Measurements from ENCODE around the gene AJUBA. TPM values are rescaled to one million over a fixed set of nuclear protein-coding genes. Genes with fewer than 3 reads are reported as not detected.
A peak's percentile ranks its signal among the peaks of the same experiment; 100 is the strongest.

Gene AJUBA
- polyA plus RNA-seq, 1 experiment = 94.7 TPM

- Histone ChIP-seq H3K27me3 (ENCODE audit: control insufficient read depth, insufficient read depth, low read length) (no peaks in the 10 kb centered on the region), H3K36me3 (ENCODE audit: control insufficient read depth, insufficient read depth, low read length) (peaks cover 31% of the 10 kb centered on the region), H3K4me3 (ENCODE audit: low read depth, low read length) (no peak overlapping the region)
- POLR2A ChIA-PET = no interaction called here
- CTCF ChIA-PET = interaction anchor here (0.6 to 7.4 kb wide), 9 partner anchors 8 to 94 kb away, joined by 3 to 93 read pairs (median 10); partner anchors contain the start of genes AJUBA, CDH24 and PRMT5
- TF ChIP-seq CTCF (IDR thresholded peaks at IDR 0.05; ENCODE audit: insufficient read depth, low read depth, low read length) = no peak
- DNase-seq (ENCODE audit: low read depth) = no peak
These were observed 7.6 kb downstream of the AJUBA start for GRCh38 chr14:22974530-22975313.

- H3K4me3 ChIP-seq (ENCODE audit: low read depth, low read length) = no peak overlapping the region
- no peaks in the 10 kb centered on the region for H3K27me3 ChIP-seq (ENCODE audit: control insufficient read depth, insufficient read depth, low read length)
- CTCF ChIA-PET = interaction anchor here (0.7 to 7.4 kb wide), 22 partner anchors 9 to 125 kb away, joined by 3 to 93 read pairs (median 6); partner anchors contain the start of genes AJUBA, CDH24, HAUS4 and PRMT5
- POLR2A ChIA-PET = no interaction called here
- peaks cover 33% of the 10 kb centered on the region for H3K36me3 ChIP-seq (ENCODE audit: control insufficient read depth, insufficient read depth, low read length)
- no peak for DNase-seq (ENCODE audit: low read depth)
- TF ChIP-seq CTCF (IDR thresholded peaks at IDR 0.05; ENCODE audit: insufficient read depth, low read depth, low read length) = peak; percentile 65
These were observed 8.9 kb downstream of the AJUBA start for GRCh38 chr14:22973217-22974032.

GRCh38 chr14:22972313-22972930, 9.9 kb downstream of the AJUBA start:
- no peak for TF ChIP-seq CTCF (IDR thresholded peaks at IDR 0.05; ENCODE audit: insufficient read depth, low read depth, low read length)
- Histone ChIP-seq H3K36me3 (ENCODE audit: control insufficient read depth, insufficient read depth, low read length) (peaks cover 30% of the 10 kb centered on the region), H3K27me3 (ENCODE audit: control insufficient read depth, insufficient read depth, low read length) (no peaks in the 10 kb centered on the region), H3K4me3 (ENCODE audit: low read depth, low read length) (no peak overlapping the region)
- POLR2A ChIA-PET = no interaction called here
- CTCF ChIA-PET = interaction anchor here (0.8 to 7.4 kb wide), 19 partner anchors 10 to 126 kb away, joined by 3 to 93 read pairs (median 6); partner anchors contain the start of genes AJUBA, CDH24, HAUS4 and PRMT5
- no peak for DNase-seq (ENCODE audit: low read depth)

- Histone ChIP-seq H3K4me3 (ENCODE audit: low read depth, low read length) (no peak overlapping the region), H3K27me3 (ENCODE audit: control insufficient read depth, insufficient read depth, low read length) (no peaks in the 10 kb centered on the region), H3K36me3 (ENCODE audit: control insufficient read depth, insufficient read depth, low read length) (peaks cover 28% of the 10 kb centered on the region)
- CTCF ChIA-PET = interaction anchor here (0.6 to 2.9 kb wide), 5 partner anchors 11 to 209 kb away, joined by 3 to 43 read pairs (median 6); partner anchors contain the start of gene AJUBA
- no peak for DNase-seq (ENCODE audit: low read depth)
- no peak for TF ChIP-seq CTCF (IDR thresholded peaks at IDR 0.05; ENCODE audit: insufficient read depth, low read depth, low read length)
- POLR2A ChIA-PET = interaction anchor here (0.5 to 0.6 kb wide), 2 partner anchors 29 to 1205 kb away, joined by 3 to 6 read pairs; no protein-coding TSS in a partner anchor
These were observed 11.2 kb downstream of the AJUBA start for GRCh38 chr14:22971152-22971551.

Measured in BJ (cell line).